ENCODE results near the gene CCDC150.
"Not testable (repeated sequence)": the region's sequence is repeated elsewhere in the genome, so short reads cannot be mapped to it uniquely, and the experiment has no call there.

Gene CCDC150

DNA sequence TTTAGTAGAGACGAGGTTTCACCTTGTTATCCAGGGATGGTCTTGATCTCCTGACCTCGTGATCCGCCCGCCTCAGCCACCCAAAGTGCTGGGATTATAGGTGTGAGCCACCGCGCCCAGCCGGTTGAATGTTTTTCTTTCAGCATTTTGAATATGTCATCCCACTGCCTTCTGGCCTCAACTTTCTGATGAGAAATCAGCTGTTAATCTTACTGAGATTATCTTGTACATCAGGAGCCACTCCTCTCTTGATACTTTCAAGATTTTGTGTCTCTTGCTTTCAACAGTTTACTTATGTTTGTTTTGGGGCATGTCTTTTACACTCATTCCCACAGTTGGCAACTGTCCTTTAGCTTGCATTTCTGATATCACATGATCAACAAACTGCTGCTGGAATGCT lies 46.3 kb downstream of the CCDC150 start:
- Histone ChIP-seq H3K9ac (ENCODE audit: low read length) (no peak overlapping the region), H2AFZ (ENCODE audit: low read depth, low read length, severe bottlenecking) (no peak overlapping the region), H3K36me3 (ENCODE audit: low read length) (peaks cover 26% of the 10 kb centered on the region; the same call in 1 of the 2 replicates), H3F3A (ENCODE audit: insufficient read depth) (no peaks in the 10 kb centered on the region), H3K27ac (ENCODE audit: low read depth, low read length) (no peak overlapping the region), H3K9me2 (replicated peaks; ENCODE audit: insufficient read depth, low read length) (no peaks in the 10 kb centered on the region), H3K9me3 (ENCODE audit: insufficient read depth, low read length) (peaks cover 13% of the 10 kb centered on the region; the same call in 1 of the 2 replicates), H3K27me3 (ENCODE audit: low read length) (no peaks in the 10 kb centered on the region), H4K20me1 (ENCODE audit: low read depth, low read length) (no peaks in the 10 kb centered on the region), H3K4me2 (ENCODE audit: low read depth, low read length, poor library complexity, severe bottlenecking) (no peak overlapping the region), H3K79me2 (ENCODE audit: insufficient read depth, low read length) (no peaks in the 10 kb centered on the region), H3K4me3 (ENCODE audit: insufficient read depth, low read length, poor library complexity, severe bottlenecking) (no peak overlapping the region)
- TF ChIP-seq EZH2phosphoT487 (conservative IDR thresholded peaks at IDR 0.05; ENCODE audit: low read length), result no peak
- TF ChIP-seq, protein P1, sequence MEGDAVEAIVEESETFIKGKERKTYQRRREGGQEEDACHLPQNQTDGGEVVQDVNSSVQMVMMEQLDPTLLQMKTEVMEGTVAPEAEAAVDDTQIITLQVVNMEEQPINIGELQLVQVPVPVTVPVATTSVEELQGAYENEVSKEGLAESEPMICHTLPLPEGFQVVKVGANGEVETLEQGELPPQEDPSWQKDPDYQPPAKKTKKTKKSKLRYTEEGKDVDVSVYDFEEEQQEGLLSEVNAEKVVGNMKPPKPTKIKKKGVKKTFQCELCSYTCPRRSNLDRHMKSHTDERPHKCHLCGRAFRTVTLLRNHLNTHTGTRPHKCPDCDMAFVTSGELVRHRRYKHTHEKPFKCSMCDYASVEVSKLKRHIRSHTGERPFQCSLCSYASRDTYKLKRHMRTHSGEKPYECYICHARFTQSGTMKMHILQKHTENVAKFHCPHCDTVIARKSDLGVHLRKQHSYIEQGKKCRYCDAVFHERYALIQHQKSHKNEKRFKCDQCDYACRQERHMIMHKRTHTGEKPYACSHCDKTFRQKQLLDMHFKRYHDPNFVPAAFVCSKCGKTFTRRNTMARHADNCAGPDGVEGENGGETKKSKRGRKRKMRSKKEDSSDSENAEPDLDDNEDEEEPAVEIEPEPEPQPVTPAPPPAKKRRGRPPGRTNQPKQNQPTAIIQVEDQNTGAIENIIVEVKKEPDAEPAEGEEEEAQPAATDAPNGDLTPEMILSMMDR (IDR thresholded peaks at IDR 0.05; ENCODE audit: insufficient read depth, low read length, poor library complexity, severe bottlenecking), result no peak

DNA sequence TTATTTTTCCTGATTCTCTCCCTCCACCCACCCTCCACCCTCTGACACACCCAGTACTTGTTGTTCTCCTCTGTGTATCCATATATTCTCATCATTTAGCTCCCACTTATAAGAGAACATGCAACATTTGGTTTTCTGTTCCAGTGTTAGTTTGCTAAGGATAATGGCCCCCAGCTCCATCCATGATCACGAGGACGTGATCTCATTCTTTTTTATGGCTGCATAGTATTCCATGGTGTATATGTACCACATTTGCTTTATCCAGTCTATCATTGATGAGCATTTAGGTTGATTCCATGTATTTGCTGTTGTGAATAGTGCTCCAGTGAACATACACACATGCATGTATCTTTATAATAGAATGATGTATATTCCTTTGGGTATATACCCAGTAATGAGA lies 47.2 kb downstream of the CCDC150 start:
- H3K9me2 ChIP-seq (replicated peaks; ENCODE audit: insufficient read depth, low read length); H2AFZ ChIP-seq (ENCODE audit: low read depth, low read length, severe bottlenecking); H4K20me1 ChIP-seq (ENCODE audit: low read depth, low read length); H3K79me2 ChIP-seq (ENCODE audit: insufficient read depth, low read length); H3K4me3 ChIP-seq (ENCODE audit: insufficient read depth, low read length, poor library complexity, severe bottlenecking); H3K9ac ChIP-seq (ENCODE audit: low read length); H3F3A ChIP-seq (ENCODE audit: insufficient read depth); H3K4me2 ChIP-seq (ENCODE audit: low read depth, low read length, poor library complexity, severe bottlenecking); H3K27ac ChIP-seq (ENCODE audit: low read depth, low read length); H3K27me3 ChIP-seq (ENCODE audit: low read length): not testable (repeated sequence)
- peaks cover 13% of the 10 kb centered on the region; the same call in 1 of the 2 replicates for H3K9me3 ChIP-seq (ENCODE audit: insufficient read depth, low read length)
- peaks cover 26% of the 10 kb centered on the region; the same call in 1 of the 2 replicates for H3K36me3 ChIP-seq (ENCODE audit: low read length)

DNA sequence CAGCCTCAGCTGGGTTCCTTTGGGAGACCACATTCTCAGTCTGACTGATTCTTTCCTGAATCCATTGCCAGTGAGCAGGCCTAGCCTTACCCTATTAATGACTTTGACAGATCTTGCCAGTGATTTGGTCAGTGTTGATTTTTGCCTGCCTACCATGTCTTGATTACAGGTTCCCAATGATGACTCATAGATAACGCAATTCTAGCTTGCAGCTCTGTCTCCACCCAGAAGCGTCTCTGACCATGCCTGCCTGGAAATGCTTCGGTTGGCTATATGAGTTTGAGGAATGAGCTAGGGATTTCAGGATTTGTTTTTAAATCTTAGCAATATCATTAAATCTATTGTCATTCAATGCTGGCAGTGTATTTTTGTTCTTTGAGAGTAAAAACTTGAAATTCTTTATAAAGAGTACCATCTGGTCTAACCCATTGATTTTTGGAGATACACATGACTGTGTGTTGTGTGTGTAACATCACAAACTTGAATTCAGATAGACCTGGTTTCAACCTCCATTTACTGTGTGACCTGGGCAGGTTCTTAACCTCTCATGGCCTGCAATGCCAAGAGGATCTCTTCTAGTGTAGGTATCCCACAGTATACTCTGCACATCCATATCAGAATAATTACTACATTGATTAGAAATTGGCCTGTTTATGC lies 57.0 kb downstream of the CCDC150 start:
- Histone ChIP-seq H3K4me3 (ENCODE audit: insufficient read depth, low read length, poor library complexity, severe bottlenecking) (no peak overlapping the region), H2AFZ (ENCODE audit: low read depth, low read length, severe bottlenecking) (no peak overlapping the region), H3K9me2 (replicated peaks; ENCODE audit: insufficient read depth, low read length) (no peaks in the 10 kb centered on the region), H3F3A (ENCODE audit: insufficient read depth) (no peaks in the 10 kb centered on the region), H3K27me3 (ENCODE audit: low read length) (no peaks in the 10 kb centered on the region), H3K27ac (ENCODE audit: low read depth, low read length) (no peak overlapping the region), H4K20me1 (ENCODE audit: low read depth, low read length) (no peaks in the 10 kb centered on the region), H3K36me3 (ENCODE audit: low read length) (peaks cover 2% of the 10 kb centered on the region; the same call in 1 of the 2 replicates), H3K9me3 (ENCODE audit: insufficient read depth, low read length) (no peaks in the 10 kb centered on the region), H3K79me2 (ENCODE audit: insufficient read depth, low read length) (no peaks in the 10 kb centered on the region), H3K9ac (ENCODE audit: low read length) (no peak overlapping the region), H3K4me2 (ENCODE audit: low read depth, low read length, poor library complexity, severe bottlenecking) (no peak overlapping the region)
- TF ChIP-seq, protein P1 (IDR thresholded peaks at IDR 0.05; ENCODE audit: insufficient read depth, low read length, poor library complexity, severe bottlenecking), result no peak
- no peak for TF ChIP-seq EZH2phosphoT487 (conservative IDR thresholded peaks at IDR 0.05; ENCODE audit: low read length)

DNA sequence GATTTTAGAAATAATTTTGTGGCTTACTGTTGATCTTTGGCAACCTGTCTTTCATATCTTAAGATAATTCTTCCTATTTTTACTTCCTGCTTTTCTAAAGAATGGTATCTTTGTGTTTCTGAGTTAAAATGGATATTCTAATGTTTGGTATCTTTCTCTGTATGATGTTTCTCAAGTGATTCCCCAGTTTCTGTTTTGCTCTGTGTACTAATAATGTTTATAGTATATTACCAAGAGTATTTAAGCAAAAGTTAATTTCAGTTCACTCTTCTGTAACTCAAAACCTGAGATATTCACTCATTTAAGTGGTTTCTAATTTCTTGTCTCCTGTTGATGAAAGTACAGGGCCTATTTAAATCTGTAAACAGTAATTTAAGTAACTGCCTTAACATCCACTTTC lies 58.3 kb downstream of the CCDC150 start:
- Histone ChIP-seq H2AFZ (ENCODE audit: low read depth, low read length, severe bottlenecking) (no peak overlapping the region), H3K79me2 (ENCODE audit: insufficient read depth, low read length) (no peaks in the 10 kb centered on the region), H3K36me3 (ENCODE audit: low read length) (peaks cover 3% of the 10 kb centered on the region; the same call in 1 of the 2 replicates), H3F3A (ENCODE audit: insufficient read depth) (no peaks in the 10 kb centered on the region), H3K4me3 (ENCODE audit: insufficient read depth, low read length, poor library complexity, severe bottlenecking) (no peak overlapping the region), H3K27me3 (ENCODE audit: low read length) (no peaks in the 10 kb centered on the region), H3K9me3 (ENCODE audit: insufficient read depth, low read length) (no peaks in the 10 kb centered on the region), H3K4me2 (ENCODE audit: low read depth, low read length, poor library complexity, severe bottlenecking) (no peak overlapping the region), H3K9me2 (replicated peaks; ENCODE audit: insufficient read depth, low read length) (no peaks in the 10 kb centered on the region), H3K9ac (ENCODE audit: low read length) (no peak overlapping the region), H3K27ac (ENCODE audit: low read depth, low read length) (no peak overlapping the region), H4K20me1 (ENCODE audit: low read depth, low read length) (no peaks in the 10 kb centered on the region)
- TF ChIP-seq, protein P1 (IDR thresholded peaks at IDR 0.05; ENCODE audit: insufficient read depth, low read length, poor library complexity, severe bottlenecking), result no peak
- TF ChIP-seq EZH2phosphoT487 (conservative IDR thresholded peaks at IDR 0.05; ENCODE audit: low read length), result no peak
